ENCODE measurements around the gene HS1BP3. TPM values are rescaled to one million over a fixed set of nuclear protein-coding genes. Genes with fewer than 3 reads are reported as not detected.

The HS1BP3 gene
- total RNA-seq, 1 experiment from 2014 or later: 17.1 TPM

DNA sequence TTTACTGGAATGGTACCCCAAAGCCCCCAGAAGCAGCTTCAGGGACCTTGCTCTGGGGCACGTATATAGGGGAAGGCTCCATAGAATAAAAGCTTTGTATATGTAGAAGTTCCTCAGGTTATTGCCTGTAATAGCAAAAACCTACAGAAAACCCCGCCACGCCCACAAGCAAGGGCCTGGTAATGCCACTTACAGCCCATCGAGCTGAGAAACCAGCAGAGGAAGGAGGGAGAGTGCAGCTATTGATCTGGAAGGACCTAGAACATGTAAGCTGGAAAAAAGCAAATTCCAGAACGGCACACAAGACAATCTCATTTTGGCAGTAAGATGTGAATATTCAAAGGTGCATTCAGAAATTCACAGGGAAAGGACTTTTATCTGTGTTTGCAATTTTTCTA lies 15.8 kb downstream of the HS1BP3 start:
- H3K79me2 ChIP-seq (ENCODE audit: insufficient read depth, low read length): no peaks in the 10 kb centered on the region
- H3K27me3 ChIP-seq (ENCODE audit: insufficient read depth, low read length): no peaks in the 10 kb centered on the region
- no peak overlapping the region for H3K4me2 ChIP-seq (ENCODE audit: low read length)
- H3K36me3 ChIP-seq (ENCODE audit: control insufficient read depth in 1 of 2, insufficient read depth in 2 of 2, low read length in 2 of 2): no peaks in the 10 kb centered on the region
- BruUV-seq (replicated peaks): no TSS peak
- POLR2A ChIA-PET: interaction anchor here (1.0 to 6.4 kb wide), 3 partner anchors 187 to 193 kb away, joined by 9 to 66 read pairs (median 11); partner anchors contain the start of gene RHOB
- no peaks in the 10 kb centered on the region for H3K9me2 ChIP-seq (ENCODE audit: insufficient read depth)
- no peak overlapping the region for H3K27ac ChIP-seq (ENCODE audit: low read depth, low read length)
- no peak overlapping the region for H3K9ac ChIP-seq (ENCODE audit: low read length)
- no peak for ATAC-seq
- intact Hi-C loops (cut with micrococcal nuclease): loop anchor here (1.0 kb wide), 1 partner anchor 239 kb away; no protein-coding TSS in a partner anchor
- RAD21 ChIA-PET (ENCODE audit: low non-redundant PET in 1 of 2, low total read pairs in 2 of 2, uncharacterized antibody in 2 of 2, unreplicated experiment in 2 of 2): interaction anchor here (0.9 to 2.2 kb wide), 6 partner anchors 188 to 239 kb away, joined by 5 to 15 read pairs (median 8); partner anchors contain the start of gene RHOB (in 1 of the 2)
- no peaks in the 10 kb centered on the region for H4K20me1 ChIP-seq (ENCODE audit: insufficient read depth)
- H3K4me1 ChIP-seq (ENCODE audit: control insufficient read depth in 1 of 2, insufficient read depth in 2 of 2, low read length in 2 of 2): peaks cover 9 to 18% of the 10 kb centered on the region in 2 experiments; a peak in 3 of 4 replicates
- no peak overlapping the region for H3K4me3 ChIP-seq (replicated peaks in 1 of 2; ENCODE audit: low read depth in 1 of 2, low read length in 2 of 2)
- H3K9me3 ChIP-seq (ENCODE audit: control insufficient read depth in 1 of 2, insufficient read depth in 1 of 2, low read depth in 1 of 2, low read length in 2 of 2): no peaks in the 10 kb centered on the region
- DNase-seq (ENCODE audit: low read depth, low spot score): no peak
- CTCF ChIA-PET: interaction anchor here (0.9 to 3.3 kb wide), 15 partner anchors 16 to 256 kb away, joined by 3 to 66 read pairs (median 4); partner anchors contain the start of genes HS1BP3 and RHOB
- TF ChIP-seq, protein P1, sequence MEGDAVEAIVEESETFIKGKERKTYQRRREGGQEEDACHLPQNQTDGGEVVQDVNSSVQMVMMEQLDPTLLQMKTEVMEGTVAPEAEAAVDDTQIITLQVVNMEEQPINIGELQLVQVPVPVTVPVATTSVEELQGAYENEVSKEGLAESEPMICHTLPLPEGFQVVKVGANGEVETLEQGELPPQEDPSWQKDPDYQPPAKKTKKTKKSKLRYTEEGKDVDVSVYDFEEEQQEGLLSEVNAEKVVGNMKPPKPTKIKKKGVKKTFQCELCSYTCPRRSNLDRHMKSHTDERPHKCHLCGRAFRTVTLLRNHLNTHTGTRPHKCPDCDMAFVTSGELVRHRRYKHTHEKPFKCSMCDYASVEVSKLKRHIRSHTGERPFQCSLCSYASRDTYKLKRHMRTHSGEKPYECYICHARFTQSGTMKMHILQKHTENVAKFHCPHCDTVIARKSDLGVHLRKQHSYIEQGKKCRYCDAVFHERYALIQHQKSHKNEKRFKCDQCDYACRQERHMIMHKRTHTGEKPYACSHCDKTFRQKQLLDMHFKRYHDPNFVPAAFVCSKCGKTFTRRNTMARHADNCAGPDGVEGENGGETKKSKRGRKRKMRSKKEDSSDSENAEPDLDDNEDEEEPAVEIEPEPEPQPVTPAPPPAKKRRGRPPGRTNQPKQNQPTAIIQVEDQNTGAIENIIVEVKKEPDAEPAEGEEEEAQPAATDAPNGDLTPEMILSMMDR (IDR thresholded peaks at IDR 0.05 in 2 of 3, conservative IDR thresholded peaks at IDR 0.05 in 1 of 3; ENCODE audit: borderline replicate concordance in 1 of 3, insufficient read depth in 1 of 3, low read depth in 2 of 3, low read length in 2 of 3): no peak
- no peak for TF ChIP-seq EGR1 (IDR thresholded peaks at IDR 0.05; ENCODE audit: low read depth)
- no peak for TF ChIP-seq FOSL1 (IDR thresholded peaks at IDR 0.05; ENCODE audit: low read depth)
- no peak for TF ChIP-seq POLR2A (IDR thresholded peaks at IDR 0.05; ENCODE audit: borderline replicate concordance, extremely low read depth, insufficient read depth, insufficient read length)
- TF ChIP-seq TCF7L2 (IDR thresholded peaks at IDR 0.05; ENCODE audit: borderline replicate concordance, extremely low read depth, insufficient read depth, insufficient read length): no peak
- no peak overlapping the region for H2AFZ ChIP-seq (ENCODE audit: low read depth, low read length, poor library complexity, severe bottlenecking)

All from HCT116 (cell line).